Erythroblast (primary cell): Measurements from ENCODE around the gene DLG2.
"Not testable (repeated sequence)": the region's sequence is repeated elsewhere in the genome, so short reads cannot be mapped to it uniquely, and the experiment has no call there.

Experiments used
- DNase-seq, 2 experiments: peaks; one replicate each; lab custom pipeline; 2025; lab: John Stamatoyannopoulos, UW
- GATA1 ChIP-seq: IDR thresholded peaks from 2 replicates; pipeline ENCODE4 v1.6.1; 2011; ENCODE audit warnings: low read depth, mild to moderate bottlenecking, control low read depth, low read length, moderate library complexity
- POLR2A ChIP-seq: IDR thresholded peaks from 2 replicates; pipeline ENCODE4 v1.6.1; 2011; ENCODE audit warnings: mild to moderate bottlenecking, low read length

DLG2 gene

DNA sequence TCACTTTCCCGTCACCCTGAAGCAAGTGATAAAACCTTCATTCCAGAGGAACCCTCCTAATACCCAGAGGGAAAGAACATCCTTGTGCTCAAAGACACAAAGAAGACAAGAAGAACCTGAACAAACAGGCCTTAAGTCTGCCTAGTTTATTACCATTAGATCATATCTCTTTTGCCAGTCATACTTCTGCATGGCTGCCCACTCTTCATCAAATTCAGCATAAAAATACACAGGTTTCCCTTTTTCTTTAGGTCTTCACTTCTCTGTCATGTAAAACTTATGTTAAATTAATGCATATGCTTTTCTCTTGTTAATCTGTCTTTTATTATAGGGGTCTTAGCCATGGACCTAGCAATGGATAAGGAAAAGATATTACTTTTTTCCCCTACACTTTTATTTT, 459.7 kb downstream of the DLG2 start:
- TF ChIP-seq POLR2A (no peak), GATA1 (no peak)
- DNase-seq = no peak

GRCh38 chr11:85167038-85167437, 460.1 kb downstream of the DLG2 start:
- TF ChIP-seq POLR2A (no peak), GATA1 (no peak)
- DNase-seq = no peak

DNA sequence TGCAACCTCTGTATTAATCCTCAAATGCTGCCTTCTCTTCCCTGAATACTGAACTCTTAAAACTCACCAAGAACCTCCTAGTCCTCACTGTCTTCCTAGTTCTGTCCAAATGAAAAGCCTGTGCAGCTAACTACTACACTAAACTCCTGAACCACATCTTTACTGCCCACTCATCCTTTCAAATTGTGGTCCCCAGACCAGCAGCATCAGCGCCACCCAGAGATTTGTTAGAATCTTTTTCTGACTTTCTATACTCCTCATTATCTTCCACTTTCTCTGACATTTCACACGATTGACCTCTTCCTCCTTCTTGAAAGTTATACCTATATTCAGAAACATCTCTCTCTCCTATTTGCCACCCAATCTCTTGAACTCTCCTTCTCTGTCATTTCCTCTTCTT, 461.3 kb downstream of the DLG2 start:
- no peak for DNase-seq
- TF ChIP-seq POLR2A (no peak), GATA1 (no peak)

DNA sequence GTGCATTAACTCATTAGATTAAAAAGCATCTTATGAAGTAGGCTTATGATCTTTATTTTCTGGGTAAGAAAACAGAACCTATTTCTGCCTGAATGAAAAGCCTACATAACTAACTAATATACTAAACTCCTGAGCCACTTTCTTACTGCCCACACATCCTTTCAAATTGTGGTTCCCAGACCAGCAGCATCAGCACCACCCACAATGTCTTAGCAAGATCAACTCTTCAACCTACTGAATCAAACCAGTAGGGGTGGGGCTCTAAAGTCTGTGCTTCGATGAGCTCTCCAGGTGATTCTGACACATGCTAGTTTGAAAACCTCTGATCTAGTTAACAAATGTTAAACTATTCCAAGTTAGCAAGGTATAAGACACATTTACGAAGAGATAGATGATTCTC, 462.4 kb downstream of the DLG2 start:
- no peak for DNase-seq
- TF ChIP-seq GATA1 (no peak), POLR2A (no peak)

DNA sequence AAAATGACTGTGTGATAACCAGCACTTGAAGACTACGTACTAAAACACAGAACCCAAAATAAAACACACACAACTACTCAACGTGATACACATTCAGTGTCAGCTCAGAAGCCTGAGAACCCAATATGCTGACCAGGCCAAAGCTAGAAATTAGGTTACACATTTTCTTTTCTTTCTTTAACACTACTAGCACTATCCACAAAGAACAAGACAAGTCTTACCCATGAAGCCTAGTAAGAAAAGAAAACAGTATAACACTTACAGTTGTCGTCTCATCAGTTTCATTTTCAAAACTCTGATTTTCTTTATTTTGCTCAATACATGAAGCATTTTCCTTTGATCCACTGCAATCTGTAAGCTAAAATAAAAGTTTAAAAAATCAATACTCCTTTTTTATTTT, 472.9 kb downstream of the DLG2 start:
- no peak for DNase-seq
- TF ChIP-seq GATA1 = no peak
- TF ChIP-seq POLR2A = no peak

- TF ChIP-seq GATA1 = no peak
- TF ChIP-seq POLR2A = no peak
- no peak for DNase-seq
Measured at GRCh38 chr11:85137597-85137996, 489.5 kb downstream of the DLG2 start.

DNA sequence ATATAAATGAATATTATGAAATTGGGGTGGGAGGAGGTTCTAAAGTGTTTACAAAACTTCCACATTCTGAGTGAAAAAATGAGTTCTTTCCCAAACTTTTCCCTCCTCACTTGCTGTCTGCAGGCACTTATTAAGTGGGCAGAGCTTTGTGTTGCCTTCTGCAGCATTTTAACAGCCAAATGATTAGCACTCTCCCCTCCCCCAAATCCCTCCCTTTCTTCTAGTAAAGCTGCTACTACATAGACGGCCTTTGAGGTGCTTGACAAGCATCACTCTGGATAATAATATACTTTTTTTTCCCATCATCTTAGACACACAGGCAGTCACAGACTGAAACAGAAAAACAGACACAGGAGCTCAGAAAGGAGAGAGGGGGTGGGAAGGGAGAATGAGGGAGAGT, 493.5 kb downstream of the DLG2 start:
- TF ChIP-seq GATA1 = no peak
- TF ChIP-seq POLR2A = no peak
- DNase-seq = no peak

GRCh38 chr11:85132851-85133585, 494.1 kb downstream of the DLG2 start:
- no peak for DNase-seq
- no peak for TF ChIP-seq GATA1
- TF ChIP-seq POLR2A = no peak

DNA sequence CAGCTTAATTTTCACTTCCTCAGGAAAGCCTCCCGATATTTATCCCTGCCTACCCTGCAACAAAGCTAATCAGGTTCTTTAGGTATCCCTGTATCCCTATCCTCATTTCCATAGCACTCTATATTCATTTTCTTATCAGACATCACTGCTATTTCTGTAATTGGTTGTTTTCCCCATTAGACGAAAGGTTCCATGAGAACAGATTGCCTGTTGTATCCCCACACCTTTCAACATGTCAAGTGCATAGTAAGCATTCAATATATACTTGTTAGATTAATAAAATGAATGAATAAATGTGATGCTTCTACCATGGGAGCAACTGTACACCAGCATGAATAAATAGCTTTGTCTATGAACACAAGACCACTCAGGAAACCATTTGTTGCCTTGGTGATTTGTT, 499.8 kb downstream of the DLG2 start:
- TF ChIP-seq POLR2A (no peak), GATA1 (no peak)
- no peak for DNase-seq

- no peak for DNase-seq
- TF ChIP-seq POLR2A (no peak), GATA1 (no peak)
Measured at GRCh38 chr11:85123752-85124231, 503.4 kb downstream of the DLG2 start.

- no peak for TF ChIP-seq GATA1
- TF ChIP-seq POLR2A = no peak
- DNase-seq = no peak
Measured at GRCh38 chr11:85118151-85118550, 509.0 kb downstream of the DLG2 start.

- no peak for DNase-seq
- TF ChIP-seq POLR2A = no peak
Measured at GRCh38 chr11:85115798-85116197, 511.3 kb downstream of the DLG2 start.

DNA sequence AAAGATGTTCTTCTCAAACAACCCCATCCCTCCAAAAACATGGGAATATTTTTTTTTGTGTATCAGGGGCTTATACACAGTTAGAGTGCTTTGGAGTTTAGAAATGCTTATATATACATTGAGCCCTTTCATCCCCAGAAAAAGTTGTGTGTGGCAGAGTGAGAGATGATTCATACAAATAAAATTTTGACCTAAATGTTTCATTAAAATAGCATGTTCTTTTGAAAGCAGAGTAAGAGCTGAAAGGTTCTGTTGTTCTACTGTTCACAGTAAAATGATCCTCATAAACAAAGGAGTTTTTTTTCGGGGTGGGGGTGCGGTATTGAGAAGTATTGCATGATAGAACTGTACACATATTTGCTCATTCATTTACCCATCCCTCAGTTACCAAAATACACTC, 512.4 kb downstream of the DLG2 start:
- no peak for TF ChIP-seq GATA1
- TF ChIP-seq POLR2A = no peak
- DNase-seq = no peak

GRCh38 chr11:85110246-85110645, 516.9 kb downstream of the DLG2 start:
- DNase-seq = not testable (repeated sequence)

GRCh38 chr11:85109141-85109540, 518.0 kb downstream of the DLG2 start:
- no peak for DNase-seq
- TF ChIP-seq GATA1 (no peak), POLR2A (no peak)
